ENCODE measurements around the gene ZNF598.
A peak's percentile ranks its signal among the peaks of the same experiment; 100 is the strongest.

The ZNF598 gene

DNA sequence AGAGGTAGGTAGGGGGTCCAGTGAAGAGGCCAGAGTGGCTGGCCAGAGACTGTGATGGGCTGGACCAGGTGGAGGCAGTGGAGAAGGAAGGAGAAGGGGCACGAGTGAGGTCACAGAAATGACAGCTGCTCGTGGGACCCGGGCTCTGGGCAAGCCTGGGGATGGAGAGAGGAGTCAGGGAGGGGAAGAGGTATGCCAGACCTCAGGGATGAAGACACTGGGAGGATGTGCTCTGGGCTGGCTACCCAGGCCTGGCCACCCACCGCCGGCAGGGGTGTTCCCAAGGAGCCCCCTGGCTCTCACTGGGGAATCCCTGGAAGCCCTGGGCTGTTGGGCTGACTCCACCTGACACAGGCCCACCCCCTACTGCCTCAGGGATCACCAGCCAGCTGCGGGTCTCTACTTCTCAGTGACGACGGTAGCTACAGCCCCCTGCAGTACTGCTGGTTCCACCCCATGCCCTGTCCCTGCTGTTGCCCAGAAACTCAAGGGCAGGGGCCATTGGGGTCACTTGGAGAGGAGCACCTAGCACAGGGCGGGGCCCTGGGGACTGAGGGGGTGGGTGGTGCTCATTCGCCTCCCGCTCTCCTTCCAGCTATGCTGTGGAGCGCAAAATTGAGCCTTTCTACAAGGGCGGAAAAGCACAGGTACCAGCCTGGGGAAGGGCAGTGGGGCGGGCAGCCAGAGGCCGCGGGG is 36.0 kb downstream of the ZNF598 start:
- ATAC-seq: no peak
- no peak for TF ChIP-seq ZNF565 (CRISPR knock-in tag; conservative IDR thresholded peaks at IDR 0.05; ENCODE audit: low read depth)
- TF ChIP-seq CSDC2 (CRISPR knock-in tag; IDR thresholded peaks at IDR 0.05): no peak
- TF ChIP-seq TCF4 (CRISPR knock-in tag; IDR thresholded peaks at IDR 0.05; ENCODE audit: borderline replicate concordance): no peak
- TF ChIP-seq ZFP30 (CRISPR knock-in tag; IDR thresholded peaks at IDR 0.05): no peak
- no peak for TF ChIP-seq SNAI2 (CRISPR knock-in tag; IDR thresholded peaks at IDR 0.05)
- TF ChIP-seq TOX (CRISPR knock-in tag; IDR thresholded peaks at IDR 0.05; ENCODE audit: borderline replicate concordance): no peak
- TF ChIP-seq, protein P1, sequence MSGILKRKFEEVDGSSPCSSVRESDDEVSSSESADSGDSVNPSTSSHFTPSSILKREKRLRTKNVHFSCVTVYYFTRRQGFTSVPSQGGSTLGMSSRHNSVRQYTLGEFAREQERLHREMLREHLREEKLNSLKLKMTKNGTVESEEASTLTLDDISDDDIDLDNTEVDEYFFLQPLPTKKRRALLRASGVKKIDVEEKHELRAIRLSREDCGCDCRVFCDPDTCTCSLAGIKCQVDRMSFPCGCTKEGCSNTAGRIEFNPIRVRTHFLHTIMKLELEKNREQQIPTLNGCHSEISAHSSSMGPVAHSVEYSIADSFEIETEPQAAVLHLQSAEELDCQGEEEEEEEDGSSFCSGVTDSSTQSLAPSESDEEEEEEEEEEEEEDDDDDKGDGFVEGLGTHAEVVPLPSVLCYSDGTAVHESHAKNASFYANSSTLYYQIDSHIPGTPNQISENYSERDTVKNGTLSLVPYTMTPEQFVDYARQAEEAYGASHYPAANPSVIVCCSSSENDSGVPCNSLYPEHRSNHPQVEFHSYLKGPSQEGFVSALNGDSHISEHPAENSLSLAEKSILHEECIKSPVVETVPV (CRISPR knock-in tag; IDR thresholded peaks at IDR 0.05): no peak
- TF ChIP-seq ZNF70 (CRISPR knock-in tag; IDR thresholded peaks at IDR 0.05): no peak
- TF ChIP-seq ESRRG (CRISPR knock-in tag; IDR thresholded peaks at IDR 0.05): no peak
- no peak for TF ChIP-seq BACH2 (CRISPR knock-in tag; IDR thresholded peaks at IDR 0.05; ENCODE audit: borderline replicate concordance)
- TF ChIP-seq ARNTL (CRISPR knock-in tag; IDR thresholded peaks at IDR 0.05; ENCODE audit: borderline replicate concordance, low read depth): no peak
- no peak for TF ChIP-seq OSR1 (CRISPR knock-in tag; IDR thresholded peaks at IDR 0.05)
- no peak for TF ChIP-seq RARB (CRISPR knock-in tag; IDR thresholded peaks at IDR 0.05)
- no peak for TF ChIP-seq ZFP3 (CRISPR knock-in tag; IDR thresholded peaks at IDR 0.05)
- TF ChIP-seq GLIS3 (CRISPR knock-in tag; IDR thresholded peaks at IDR 0.05): no peak
- TF ChIP-seq, protein P2, sequence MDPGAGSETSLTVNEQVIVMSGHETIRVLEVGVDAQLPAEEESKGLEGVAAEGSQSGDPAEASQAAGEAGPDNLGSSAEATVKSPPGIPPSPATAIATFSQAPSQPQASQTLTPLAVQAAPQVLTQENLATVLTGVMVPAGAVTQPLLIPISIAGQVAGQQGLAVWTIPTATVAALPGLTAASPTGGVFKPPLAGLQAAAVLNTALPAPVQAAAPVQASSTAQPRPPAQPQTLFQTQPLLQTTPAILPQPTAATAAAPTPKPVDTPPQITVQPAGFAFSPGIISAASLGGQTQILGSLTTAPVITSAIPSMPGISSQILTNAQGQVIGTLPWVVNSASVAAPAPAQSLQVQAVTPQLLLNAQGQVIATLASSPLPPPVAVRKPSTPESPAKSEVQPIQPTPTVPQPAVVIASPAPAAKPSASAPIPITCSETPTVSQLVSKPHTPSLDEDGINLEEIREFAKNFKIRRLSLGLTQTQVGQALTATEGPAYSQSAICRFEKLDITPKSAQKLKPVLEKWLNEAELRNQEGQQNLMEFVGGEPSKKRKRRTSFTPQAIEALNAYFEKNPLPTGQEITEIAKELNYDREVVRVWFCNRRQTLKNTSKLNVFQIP (CRISPR knock-in tag; IDR thresholded peaks at IDR 0.05; ENCODE audit: borderline replicate concordance, low read depth): no peak
- TF ChIP-seq, protein P3, sequence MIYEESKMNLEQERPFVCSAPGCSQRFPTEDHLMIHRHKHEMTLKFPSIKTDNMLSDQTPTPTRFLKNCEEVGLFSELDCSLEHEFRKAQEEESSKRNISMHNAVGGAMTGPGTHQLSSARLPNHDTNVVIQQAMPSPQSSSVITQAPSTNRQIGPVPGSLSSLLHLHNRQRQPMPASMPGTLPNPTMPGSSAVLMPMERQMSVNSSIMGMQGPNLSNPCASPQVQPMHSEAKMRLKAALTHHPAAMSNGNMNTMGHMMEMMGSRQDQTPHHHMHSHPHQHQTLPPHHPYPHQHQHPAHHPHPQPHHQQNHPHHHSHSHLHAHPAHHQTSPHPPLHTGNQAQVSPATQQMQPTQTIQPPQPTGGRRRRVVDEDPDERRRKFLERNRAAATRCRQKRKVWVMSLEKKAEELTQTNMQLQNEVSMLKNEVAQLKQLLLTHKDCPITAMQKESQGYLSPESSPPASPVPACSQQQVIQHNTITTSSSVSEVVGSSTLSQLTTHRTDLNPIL (CRISPR knock-in tag; IDR thresholded peaks at IDR 0.05; ENCODE audit: low read depth): no peak
- TF ChIP-seq, protein P4, sequence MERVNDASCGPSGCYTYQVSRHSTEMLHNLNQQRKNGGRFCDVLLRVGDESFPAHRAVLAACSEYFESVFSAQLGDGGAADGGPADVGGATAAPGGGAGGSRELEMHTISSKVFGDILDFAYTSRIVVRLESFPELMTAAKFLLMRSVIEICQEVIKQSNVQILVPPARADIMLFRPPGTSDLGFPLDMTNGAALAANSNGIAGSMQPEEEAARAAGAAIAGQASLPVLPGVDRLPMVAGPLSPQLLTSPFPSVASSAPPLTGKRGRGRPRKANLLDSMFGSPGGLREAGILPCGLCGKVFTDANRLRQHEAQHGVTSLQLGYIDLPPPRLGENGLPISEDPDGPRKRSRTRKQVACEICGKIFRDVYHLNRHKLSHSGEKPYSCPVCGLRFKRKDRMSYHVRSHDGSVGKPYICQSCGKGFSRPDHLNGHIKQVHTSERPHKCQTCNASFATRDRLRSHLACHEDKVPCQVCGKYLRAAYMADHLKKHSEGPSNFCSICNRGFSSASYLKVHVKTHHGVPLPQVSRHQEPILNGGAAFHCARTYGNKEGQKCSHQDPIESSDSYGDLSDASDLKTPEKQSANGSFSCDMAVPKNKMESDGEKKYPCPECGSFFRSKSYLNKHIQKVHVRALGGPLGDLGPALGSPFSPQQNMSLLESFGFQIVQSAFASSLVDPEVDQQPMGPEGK (CRISPR knock-in tag; IDR thresholded peaks at IDR 0.05; ENCODE audit: borderline replicate concordance): no peak

DNA sequence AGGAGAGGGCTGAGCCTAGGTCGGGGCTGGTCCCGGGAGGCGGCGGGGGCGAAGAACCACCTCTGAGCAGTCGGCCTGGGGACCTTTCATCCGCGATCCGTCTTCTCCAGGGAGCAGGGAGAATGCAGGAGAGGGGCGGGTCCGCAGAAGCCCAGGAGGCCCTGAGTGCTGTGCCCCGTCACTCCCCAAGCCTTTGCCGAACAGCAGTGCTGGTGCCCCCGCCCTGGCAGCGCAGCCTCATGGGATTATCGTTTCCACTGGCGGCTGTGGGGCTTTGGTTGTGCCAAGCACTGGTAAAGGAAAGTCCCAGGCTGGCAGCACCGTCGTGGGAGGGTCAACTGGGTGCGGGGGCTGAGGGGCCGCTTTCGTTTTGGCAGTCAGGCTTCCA is 37.1 kb downstream of the ZNF598 start:
- ATAC-seq: peak; percentile 56
- TF ChIP-seq, protein P3 (CRISPR knock-in tag; IDR thresholded peaks at IDR 0.05; ENCODE audit: low read depth): no peak
- TF ChIP-seq ZFP3 (CRISPR knock-in tag; IDR thresholded peaks at IDR 0.05): no peak
- no peak for TF ChIP-seq RARB (CRISPR knock-in tag; IDR thresholded peaks at IDR 0.05)
- TF ChIP-seq GLIS3 (CRISPR knock-in tag; IDR thresholded peaks at IDR 0.05): no peak
- TF ChIP-seq ZNF565 (CRISPR knock-in tag; conservative IDR thresholded peaks at IDR 0.05; ENCODE audit: low read depth): no peak
- no peak for TF ChIP-seq ZC3H10 (CRISPR knock-in tag; IDR thresholded peaks at IDR 0.05)
- TF ChIP-seq ESRRG (CRISPR knock-in tag; IDR thresholded peaks at IDR 0.05): no peak
- no peak for TF ChIP-seq ZFP30 (CRISPR knock-in tag; IDR thresholded peaks at IDR 0.05)
- no peak for TF ChIP-seq CSDC2 (CRISPR knock-in tag; IDR thresholded peaks at IDR 0.05)
- TF ChIP-seq TCF4 (CRISPR knock-in tag; IDR thresholded peaks at IDR 0.05; ENCODE audit: borderline replicate concordance): no peak
- TF ChIP-seq ZNF8 (CRISPR knock-in tag; IDR thresholded peaks at IDR 0.05): no peak
- TF ChIP-seq, protein P1 (CRISPR knock-in tag; IDR thresholded peaks at IDR 0.05): no peak
- no peak for TF ChIP-seq SNAI2 (CRISPR knock-in tag; IDR thresholded peaks at IDR 0.05)
- no peak for TF ChIP-seq BACH2 (CRISPR knock-in tag; IDR thresholded peaks at IDR 0.05; ENCODE audit: borderline replicate concordance)
